CD4-positive, CD25-positive, alpha-beta regulatory T cell (primary cell): Measurements from ENCODE around the gene GOLGB1. TPM values are rescaled to one million over a fixed set of nuclear protein-coding genes. Genes with fewer than 3 reads are reported as not detected.
"Not testable (repeated sequence)": the region's sequence is repeated elsewhere in the genome, so short reads cannot be mapped to it uniquely, and the experiment has no call there.

Experiments used
- ATAC-seq, 2 donors: fragments of 150-1000 bp; cut with Tn5 transposase; one replicate each; pipeline ENCODE4 v1.10.0; 2021; ENCODE audit warnings: low read depth in 2 of 2, moderate number of reproducible peaks in 2 of 2, moderate library complexity in 1 of 2
- DNase-seq, 3 donors: peaks; one replicate each; pipeline versions ENCODE4 v3.0.0 to v3.0.0-alpha.2; 2012 to 2022; ENCODE audit warnings: mixed read lengths in 1 of 3
- H3K27ac ChIP-seq: one replicate; pipeline ENCODE4 v1.7.0; 2013; ENCODE audit warnings: mild to moderate bottlenecking, low read length; ENCODE audit not compliant: insufficient read depth, poor library complexity, severe bottlenecking
- H3K27me3 ChIP-seq: one replicate; pipeline ENCODE4 v1.7.0; 2013; ENCODE audit warnings: low read length; ENCODE audit not compliant: control insufficient read depth, insufficient read depth
- H3K36me3 ChIP-seq: one replicate; pipeline ENCODE4 v1.7.0; 2013; ENCODE audit warnings: mild to moderate bottlenecking, low read length, moderate library complexity; ENCODE audit not compliant: control insufficient read depth, insufficient read depth
- H3K4me1 ChIP-seq: 2 replicates; pipeline ENCODE4 v1.7.0; 2013; ENCODE audit warnings: mild to moderate bottlenecking, low read length; ENCODE audit not compliant: insufficient read depth, control insufficient read depth, poor library complexity, severe bottlenecking
- H3K4me3 ChIP-seq: one replicate; pipeline ENCODE4 v1.7.0; 2013; ENCODE audit warnings: low read depth, mild to moderate bottlenecking, low read length, moderate library complexity
- H3K9me3 ChIP-seq, 2 experiments: 1 replicate in 1 of 2; 2 replicates in 1 of 2; pipeline ENCODE4 v1.7.0; 2013; ENCODE audit warnings: low read length in 2 of 2, mild to moderate bottlenecking in 1 of 2, moderate library complexity in 1 of 2; ENCODE audit not compliant: control insufficient read depth in 2 of 2
- H3K27ac Mint-ChIP-seq, 3 donors: one replicate each; pipeline ENCODE4 v1.8.0; 2020 to 2022; ENCODE audit warnings: mild to moderate bottlenecking in 3 of 3, mixed read lengths in 3 of 3, moderate library complexity in 2 of 3
- H3K27me3 Mint-ChIP-seq: one replicate; pipeline ENCODE4 v1.8.0; 2022; ENCODE audit warnings: mild to moderate bottlenecking, mixed read lengths
- H3K36me3 Mint-ChIP-seq: one replicate; pipeline ENCODE4 v1.8.0; 2020; ENCODE audit warnings: mixed read lengths
- H3K4me1 Mint-ChIP-seq, 4 donors: one replicate each; pipeline ENCODE4 v1.8.0; 2020 to 2022; ENCODE audit warnings: mixed read lengths in 4 of 4, mild to moderate bottlenecking in 1 of 4
- H3K4me3 Mint-ChIP-seq, 4 donors: one replicate each; pipeline ENCODE4 v1.8.0; 2020 to 2022; ENCODE audit warnings: mild to moderate bottlenecking in 4 of 4, mixed read lengths in 4 of 4, moderate library complexity in 3 of 4
- H3K9me3 Mint-ChIP-seq, 7 donors: one replicate each; pipeline ENCODE4 v1.8.0; 2020 to 2022; ENCODE audit warnings: mixed read lengths in 7 of 7, mild to moderate bottlenecking in 3 of 7, moderate library complexity in 2 of 7
- polyA plus RNA-seq, 4 donors: library from polyadenylated mRNA; unstranded; fragments of 300-500 nt; fragmentation: Illumina TruSeq; gene quantifications; one replicate each; pipeline ENCODE4 v1.2.3, GENCODE V29; 2021
- total RNA-seq: library from RNA; stranded (reverse); gene quantifications from one replicate; pipeline ENCODE4 v1.2.3, GENCODE V29; 2022

The GOLGB1 gene, protein sequence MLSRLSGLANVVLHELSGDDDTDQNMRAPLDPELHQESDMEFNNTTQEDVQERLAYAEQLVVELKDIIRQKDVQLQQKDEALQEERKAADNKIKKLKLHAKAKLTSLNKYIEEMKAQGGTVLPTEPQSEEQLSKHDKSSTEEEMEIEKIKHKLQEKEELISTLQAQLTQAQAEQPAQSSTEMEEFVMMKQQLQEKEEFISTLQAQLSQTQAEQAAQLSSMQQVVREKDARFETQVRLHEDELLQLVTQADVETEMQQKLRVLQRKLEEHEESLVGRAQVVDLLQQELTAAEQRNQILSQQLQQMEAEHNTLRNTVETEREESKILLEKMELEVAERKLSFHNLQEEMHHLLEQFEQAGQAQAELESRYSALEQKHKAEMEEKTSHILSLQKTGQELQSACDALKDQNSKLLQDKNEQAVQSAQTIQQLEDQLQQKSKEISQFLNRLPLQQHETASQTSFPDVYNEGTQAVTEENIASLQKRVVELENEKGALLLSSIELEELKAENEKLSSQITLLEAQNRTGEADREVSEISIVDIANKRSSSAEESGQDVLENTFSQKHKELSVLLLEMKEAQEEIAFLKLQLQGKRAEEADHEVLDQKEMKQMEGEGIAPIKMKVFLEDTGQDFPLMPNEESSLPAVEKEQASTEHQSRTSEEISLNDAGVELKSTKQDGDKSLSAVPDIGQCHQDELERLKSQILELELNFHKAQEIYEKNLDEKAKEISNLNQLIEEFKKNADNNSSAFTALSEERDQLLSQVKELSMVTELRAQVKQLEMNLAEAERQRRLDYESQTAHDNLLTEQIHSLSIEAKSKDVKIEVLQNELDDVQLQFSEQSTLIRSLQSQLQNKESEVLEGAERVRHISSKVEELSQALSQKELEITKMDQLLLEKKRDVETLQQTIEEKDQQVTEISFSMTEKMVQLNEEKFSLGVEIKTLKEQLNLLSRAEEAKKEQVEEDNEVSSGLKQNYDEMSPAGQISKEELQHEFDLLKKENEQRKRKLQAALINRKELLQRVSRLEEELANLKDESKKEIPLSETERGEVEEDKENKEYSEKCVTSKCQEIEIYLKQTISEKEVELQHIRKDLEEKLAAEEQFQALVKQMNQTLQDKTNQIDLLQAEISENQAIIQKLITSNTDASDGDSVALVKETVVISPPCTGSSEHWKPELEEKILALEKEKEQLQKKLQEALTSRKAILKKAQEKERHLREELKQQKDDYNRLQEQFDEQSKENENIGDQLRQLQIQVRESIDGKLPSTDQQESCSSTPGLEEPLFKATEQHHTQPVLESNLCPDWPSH (N-terminal part only)
- total RNA-seq, result 51.7 TPM
- 1 to 10 TPM; 3.2 to 6.8 (median 3.9) TPM for polyA plus RNA-seq

- no peaks in the 10 kb centered on the region for H3K9me3 ChIP-seq
- Mint-ChIP-seq H3K4me1 (peaks cover 4 to 10% (median 6%) of the 10 kb centered on the region in 4 donors), H3K9me3 (no peaks in the 10 kb centered on the region), H3K27ac (no peak within 1 kb of the TSS), H3K36me3 (peaks cover 3% of the 10 kb centered on the region), H3K4me3 (peak within 1 kb of the TSS in 1 of 4 donors; percentile 30), H3K27me3 (peaks cover 21% of the 10 kb centered on the region)
- H3K4me1 ChIP-seq, result peaks cover 21% of the 10 kb centered on the region
- peaks cover 10% of the 10 kb centered on the region for H3K27me3 ChIP-seq
- ATAC-seq, result peak; percentile 98 to 99
- DNase-seq, result peak; percentile 91 to 99 (median 96)
- peak within 1 kb of the TSS; percentile 91 for H3K4me3 ChIP-seq
- H3K36me3 ChIP-seq, result no peaks in the 10 kb centered on the region
- peak within 1 kb of the TSS; percentile 95 for H3K27ac ChIP-seq
Observed at GRCh38 chr3:121749276-121750086, at the start of gene GOLGB1. TSS of gene GOLGB1 (minus strand) at chr3:121749741. CDS start at chr3:121730971, 18,770 bp downstream.

DNA sequence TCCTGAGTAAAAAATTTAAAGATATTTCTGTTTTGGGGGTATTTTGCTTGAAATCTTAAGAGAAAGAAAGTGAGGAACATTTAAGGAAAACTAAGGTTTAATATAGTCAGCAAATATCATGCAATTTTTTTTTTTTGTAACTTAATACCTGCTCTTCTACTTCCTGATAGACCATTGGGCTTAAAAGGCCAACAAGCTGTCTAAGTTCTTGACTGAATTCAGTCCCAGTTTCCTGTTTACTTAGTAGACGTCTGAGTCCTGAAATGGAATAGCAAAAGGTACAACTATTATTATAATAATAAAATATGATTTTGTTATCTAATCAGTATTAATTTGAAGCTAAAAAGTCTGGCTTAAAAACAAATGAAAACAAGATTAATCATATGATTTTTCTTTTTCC, 47.4 kb upstream of the GOLGB1 start:
- H3K9me3 ChIP-seq, result no peaks in the 10 kb centered on the region
- DNase-seq (no peak), ATAC-seq (no peak)
- peak overlapping the region in 1 of 3 donors; percentile 17 for H3K27ac Mint-ChIP-seq
- no peak overlapping the region for H3K27ac ChIP-seq
- H3K4me3 ChIP-seq, result no peak overlapping the region
- peaks cover 19% of the 10 kb centered on the region for H3K36me3 ChIP-seq
- H3K9me3 Mint-ChIP-seq, result no peaks in the 10 kb centered on the region
- H3K4me1 ChIP-seq, result no peaks in the 10 kb centered on the region
- peaks cover 0 to 8% (median 7%) of the 10 kb centered on the region in 4 donors for H3K4me1 Mint-ChIP-seq
- no peaks in the 10 kb centered on the region for H3K27me3 Mint-ChIP-seq
- no peak overlapping the region for H3K4me3 Mint-ChIP-seq
- H3K27me3 ChIP-seq, result no peaks in the 10 kb centered on the region
- H3K36me3 Mint-ChIP-seq, result peaks cover 34% of the 10 kb centered on the region

DNA sequence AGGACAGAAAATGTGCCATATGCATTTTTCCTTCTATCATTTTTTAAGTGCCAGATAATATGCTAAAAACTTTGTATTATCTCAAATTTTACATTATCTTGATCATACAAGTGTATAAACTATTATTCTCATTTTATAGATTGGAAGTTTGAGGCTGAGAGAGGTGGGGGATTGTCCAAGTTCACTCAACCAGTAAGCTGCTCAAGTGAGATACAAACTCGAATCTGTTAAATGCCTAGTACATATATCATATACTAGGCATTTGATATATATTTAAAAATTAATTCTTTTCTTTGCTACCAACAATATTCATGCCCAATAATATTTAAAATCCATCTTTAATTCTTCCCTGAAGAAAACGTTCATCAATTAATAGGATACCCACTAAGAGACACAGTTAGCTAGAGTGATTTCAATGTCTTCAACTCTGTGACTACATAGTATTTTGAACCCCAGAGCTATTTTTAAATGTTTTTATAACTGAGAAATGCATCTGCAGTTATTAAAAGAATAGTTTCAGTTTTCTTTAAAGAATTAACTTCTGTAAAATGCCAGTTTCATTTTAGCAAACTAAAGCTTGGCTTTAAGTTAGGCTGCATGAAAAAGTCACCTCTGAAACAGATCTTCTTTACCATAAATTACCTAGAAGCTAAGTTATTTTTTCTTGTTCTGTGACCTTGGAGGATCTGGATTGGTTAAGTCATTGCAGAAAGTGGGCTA, 44.9 kb upstream of the GOLGB1 start:
- Mint-ChIP-seq H3K27me3 (no peaks in the 10 kb centered on the region), H3K4me1 (peaks cover 0 to 6% (median 4%) of the 10 kb centered on the region in 4 donors), H3K9me3 (no peaks in the 10 kb centered on the region), H3K27ac (no peak overlapping the region), H3K36me3 (peaks cover 40% of the 10 kb centered on the region), H3K4me3 (no peak overlapping the region)
- H3K4me3 ChIP-seq, result no peak overlapping the region
- H3K4me1 ChIP-seq, result no peaks in the 10 kb centered on the region
- peaks cover 24% of the 10 kb centered on the region for H3K36me3 ChIP-seq
- ATAC-seq (no peak), DNase-seq (no peak)
- no peak overlapping the region for H3K27ac ChIP-seq
- H3K9me3 ChIP-seq, result no peaks in the 10 kb centered on the region
- no peaks in the 10 kb centered on the region for H3K27me3 ChIP-seq

DNA sequence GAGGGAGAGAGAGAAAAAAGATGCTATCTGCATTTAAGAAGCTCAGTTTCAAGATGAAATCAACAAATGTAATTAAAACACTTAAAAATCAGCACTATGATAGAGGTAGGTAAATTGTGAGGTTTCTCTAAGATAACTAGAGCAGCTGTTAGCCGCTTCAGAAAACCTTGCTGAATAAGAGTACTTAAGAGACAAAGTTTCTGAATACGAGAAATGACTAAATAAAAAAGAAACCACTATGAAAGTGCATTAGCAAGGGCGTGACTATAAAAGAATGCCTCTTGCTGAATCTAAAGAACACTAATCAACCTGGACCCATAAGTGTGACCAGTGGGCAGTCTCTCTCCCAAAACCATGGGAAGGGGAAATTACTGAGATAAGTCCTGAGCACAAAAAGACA, 43.5 kb upstream of the GOLGB1 start:
- Mint-ChIP-seq H3K27ac (peak overlapping the region in 1 of 3 donors; percentile 34), H3K9me3 (no peaks in the 10 kb centered on the region), H3K27me3 (no peaks in the 10 kb centered on the region), H3K4me1 (peaks cover 0 to 6% (median 4%) of the 10 kb centered on the region in 4 donors), H3K4me3 (no peak overlapping the region), H3K36me3 (peaks cover 51% of the 10 kb centered on the region)
- DNase-seq (no peak), ATAC-seq (no peak)
- H3K36me3 ChIP-seq, result peaks cover 35% of the 10 kb centered on the region
- H3K27ac ChIP-seq, result no peak overlapping the region
- H3K27me3 ChIP-seq, result no peaks in the 10 kb centered on the region
- no peaks in the 10 kb centered on the region for H3K9me3 ChIP-seq
- H3K4me1 ChIP-seq, result no peaks in the 10 kb centered on the region
- no peak overlapping the region for H3K4me3 ChIP-seq

DNA sequence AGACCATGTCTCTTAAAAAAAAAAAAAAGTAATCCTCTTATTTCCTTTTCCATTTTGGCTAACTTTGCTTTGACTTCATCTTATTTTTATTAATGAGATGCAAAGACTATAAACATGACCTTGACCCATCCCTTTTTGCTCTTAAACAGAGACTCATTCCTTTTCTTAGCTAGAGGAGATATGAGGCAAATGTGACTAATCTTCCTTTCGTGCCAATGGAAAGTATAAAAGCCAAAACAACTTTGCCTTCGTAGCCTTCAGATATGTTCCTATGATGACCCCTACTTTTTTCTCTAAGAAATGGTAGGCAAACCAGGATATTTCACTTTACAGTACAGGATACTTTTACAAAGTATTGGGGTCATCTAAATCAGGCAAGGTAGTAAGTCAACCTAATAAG, 36.9 kb upstream of the GOLGB1 start:
- no peak for DNase-seq
- peaks cover 50% of the 10 kb centered on the region for H3K36me3 ChIP-seq
- no peak overlapping the region for H3K4me3 Mint-ChIP-seq

GRCh38 chr3:121782784-121783183, 33.2 kb upstream of the GOLGB1 start:
- H3K36me3 ChIP-seq, result peaks cover 53% of the 10 kb centered on the region
- not testable (repeated sequence) for H3K9me3 ChIP-seq, H3K4me1 Mint-ChIP-seq, H3K9me3 Mint-ChIP-seq, H3K27me3 Mint-ChIP-seq, DNase-seq, H3K4me1 ChIP-seq, ATAC-seq, H3K27ac ChIP-seq, H3K27me3 ChIP-seq, H3K27ac Mint-ChIP-seq, H3K4me3 ChIP-seq, H3K4me3 Mint-ChIP-seq
- H3K36me3 Mint-ChIP-seq, result peaks cover 59% of the 10 kb centered on the region

More for the DNA sequence above, 36.9 kb upstream of the GOLGB1 start:
- H3K4me1 ChIP-seq, result no peaks in the 10 kb centered on the region
- H3K36me3 Mint-ChIP-seq, result peaks cover 50% of the 10 kb centered on the region
- H3K4me3 ChIP-seq, result no peak overlapping the region
- H3K27ac Mint-ChIP-seq, result peak overlapping the region in 1 of 3 donors; percentile 78
- no peaks in the 10 kb centered on the region for H3K27me3 ChIP-seq
- H3K27ac ChIP-seq, result no peak overlapping the region
- H3K9me3 ChIP-seq, result no peaks in the 10 kb centered on the region
- no peak for ATAC-seq
- H3K4me1 Mint-ChIP-seq, result peaks cover 0 to 5% (median 0%) of the 10 kb centered on the region in 4 donors
- no peaks in the 10 kb centered on the region for H3K27me3 Mint-ChIP-seq
- H3K9me3 Mint-ChIP-seq, result no peaks in the 10 kb centered on the region
